D341Med (cell line): ENCODE data around the gene SPP2.

Experiments
- DNase-seq: peaks from one replicate; pipeline ENCODE4 v3.0.0; 2012; ENCODE audit warnings: low spot score

The SPP2 gene

GRCh38 chr2:234038076-234038802, 12.3 kb upstream of the SPP2 start:
- DNase-seq = no peak

- DNase-seq = no peak
These were observed 6.3 kb upstream of the SPP2 start for GRCh38 chr2:234044157-234044556.

GRCh38 chr2:234046521-234046920, 4.0 kb upstream of the SPP2 start:
- DNase-seq = no peak

GRCh38 chr2:234047361-234047760, 3.1 kb upstream of the SPP2 start:
- no peak for DNase-seq

- no peak for DNase-seq
These were observed 2.5 kb upstream of the SPP2 start for GRCh38 chr2:234048049-234048448.

GRCh38 chr2:234051374-234052070, 1.0 kb downstream of the SPP2 start:
- DNase-seq = no peak

- no peak for DNase-seq
These were observed 8.4 kb downstream of the SPP2 start for GRCh38 chr2:234058881-234059280.

GRCh38 chr2:234060236-234060635, 9.7 kb downstream of the SPP2 start:
- no peak for DNase-seq

- no peak for DNase-seq
These were observed 11.2 kb downstream of the SPP2 start for GRCh38 chr2:234061624-234062257.

GRCh38 chr2:234066587-234066986, 16.1 kb downstream of the SPP2 start:
- DNase-seq = no peak

- no peak for DNase-seq
These were observed 21.2 kb downstream of the SPP2 start for GRCh38 chr2:234071664-234072063.

- no peak for DNase-seq
These were observed 22.0 kb downstream of the SPP2 start for GRCh38 chr2:234072454-234072853.

- peak; percentile 58 for DNase-seq
These were observed 24.4 kb downstream of the SPP2 start for GRCh38 chr2:234074751-234075517.

- DNase-seq = no peak
These were observed 25.0 kb downstream of the SPP2 start for GRCh38 chr2:234075518-234075915.

GRCh38 chr2:234075947-234076346, 25.4 kb downstream of the SPP2 start:
- no peak for DNase-seq

GRCh38 chr2:234076451-234076850, 25.9 kb downstream of the SPP2 start:
- no peak for DNase-seq

GRCh38 chr2:234078129-234078528, 27.6 kb downstream of the SPP2 start:
- no peak for DNase-seq

GRCh38 chr2:234081970-234082822, 31.7 kb downstream of the SPP2 start:
- no peak for DNase-seq

- no peak for DNase-seq
These were observed 33.3 kb downstream of the SPP2 start for GRCh38 chr2:234083572-234084348.

GRCh38 chr2:234091432-234091879, 41.0 kb downstream of the SPP2 start:
- DNase-seq = no peak

- DNase-seq = no peak
These were observed 41.4 kb downstream of the SPP2 start for GRCh38 chr2:234091883-234092282.
